GM19468 (cell line): ENCODE data around the gene TMPRSS6.

Experiments
- ATAC-seq: cut with Tn5 transposase; IDR thresholded peaks from one replicate; pipeline ENCODE4 v1.9.1; 2021; ENCODE audit warnings: mild to moderate bottlenecking, moderate library complexity, moderate number of reproducible peaks; ENCODE audit not compliant: unreplicated experiment; ENCODE audit errors: extremely low read depth

The TMPRSS6 gene

GRCh38 chr22:37109242-37109917 is at the start of gene TMPRSS6:
Gene TMPRSS6 (minus strand): TSS chr22:37109713. CDS start chr22:37103417, 6,296 bp downstream.
- ATAC-seq, result no peak

GRCh38 chr22:37158963-37159290 is 49.4 kb upstream of the TMPRSS6 start:
- no peak for ATAC-seq

GRCh38 chr22:37157516-37158285 is 48.2 kb upstream of the TMPRSS6 start:
- ATAC-seq, result no peak

- no peak for ATAC-seq
Observed at GRCh38 chr22:37156686-37157435, 47.3 kb upstream of the TMPRSS6 start.

- no peak for ATAC-seq
Observed at GRCh38 chr22:37155971-37156370, 46.5 kb upstream of the TMPRSS6 start.

- ATAC-seq, result no peak
Observed at GRCh38 chr22:37154925-37155712, 45.6 kb upstream of the TMPRSS6 start.

GRCh38 chr22:37153901-37154300 is 44.4 kb upstream of the TMPRSS6 start:
- no peak for ATAC-seq

- no peak for ATAC-seq
Observed at GRCh38 chr22:37151401-37151800, 41.9 kb upstream of the TMPRSS6 start.

GRCh38 chr22:37150701-37151100 is 41.2 kb upstream of the TMPRSS6 start:
- ATAC-seq, result no peak

GRCh38 chr22:37148742-37149665 is 39.5 kb upstream of the TMPRSS6 start:
- ATAC-seq, result no peak

GRCh38 chr22:37148031-37148651 is 38.6 kb upstream of the TMPRSS6 start:
- ATAC-seq, result no peak

GRCh38 chr22:37147186-37147990 is 37.9 kb upstream of the TMPRSS6 start:
- ATAC-seq, result no peak

GRCh38 chr22:37146507-37147180 is 37.1 kb upstream of the TMPRSS6 start:
- ATAC-seq, result no peak

- no peak for ATAC-seq
Observed at GRCh38 chr22:37146051-37146385, 36.5 kb upstream of the TMPRSS6 start.

- no peak for ATAC-seq
Observed at GRCh38 chr22:37145180-37146050, 35.9 kb upstream of the TMPRSS6 start.

- no peak for ATAC-seq
Observed at GRCh38 chr22:37144180-37144554, 34.7 kb upstream of the TMPRSS6 start.

GRCh38 chr22:37141971-37142370 is 32.5 kb upstream of the TMPRSS6 start:
- no peak for ATAC-seq
